Activated CD8-positive, alpha-beta memory T cell treated with anti-CD3 and anti-CD28 coated beads for 36 hours (primary cell): ENCODE results near the gene SUPT7L. TPM values are rescaled to one million over a fixed set of nuclear protein-coding genes. Genes with fewer than 3 reads are reported as not detected.

Source experiments
- CTCF ChIA-PET: fragments of 350-600 bp; sonication (Branson Sonifier 250); formaldehyde crosslinking; loops from one replicate; lab custom pipeline; 2021; ENCODE audit warnings: antibody characterized with exemption; lab: Charles Lee
- POLR2A ChIA-PET: fragments of 350-600 bp; sonication (Branson Sonifier 250); formaldehyde crosslinking; loops from one replicate; lab custom pipeline; 2021; ENCODE audit warnings: antibody characterized with exemption; lab: Charles Lee
- total RNA-seq, 2 experiments: library from RNA; stranded (reverse); gene quantifications; one replicate each; pipeline ENCODE4 v1.2.3, GENCODE V29; 2021

Gene SUPT7L
- total RNA-seq: 10 to 100 TPM; 27.5 to 31.0 TPM

- ChIA-PET CTCF (interaction anchor here (1.0 to 2.0 kb wide), 5 partner anchors 10 to 232 kb away, joined by 3 to 10 read pairs (median 5); no protein-coding TSS in a partner anchor), POLR2A (interaction anchor here (0.6 kb wide), 1 partner anchor 21 kb away, joined by 4 read pairs; no protein-coding TSS in a partner anchor)
Observed at GRCh38 chr2:27663285-27664153, at the start of gene SUPT7L, which contains the start of gene SLC4A1AP. Gene SUPT7L (minus strand): TSS chr2:27663614. CDS start chr2:27662192, 1,422 bp downstream. Gene SLC4A1AP (plus strand): TSS chr2:27663889. CDS start chr2:27663915, 26 bp downstream.

- POLR2A ChIA-PET: no interaction called here
Observed at GRCh38 chr2:27713201-27713600, 49.8 kb upstream of the SUPT7L start.

GRCh38 chr2:27712522-27712921 lies 49.1 kb upstream of the SUPT7L start:
- POLR2A ChIA-PET: no interaction called here
- CTCF ChIA-PET: interaction anchor here (0.7 to 1.9 kb wide), 5 partner anchors 10 to 499 kb away, joined by 3 to 9 read pairs (median 4); no protein-coding TSS in a partner anchor

More at GRCh38 chr2:27713201-27713600, 49.8 kb upstream of the SUPT7L start:
- CTCF ChIA-PET: interaction anchor here (0.7 to 1.9 kb wide), 5 partner anchors 17 to 500 kb away, joined by 3 to 9 read pairs (median 4); no protein-coding TSS in a partner anchor

GRCh38 chr2:27711804-27712203 lies 48.4 kb upstream of the SUPT7L start:
- ChIA-PET POLR2A (no interaction called here), CTCF (interaction anchor here (1.9 kb wide), 1 partner anchor 28 kb away, joined by 9 read pairs; no protein-coding TSS in a partner anchor)

- CTCF ChIA-PET: no interaction called here
- POLR2A ChIA-PET: interaction anchor here (0.6 kb wide), 1 partner anchor 149 kb away, joined by 3 read pairs; no protein-coding TSS in a partner anchor
Observed at GRCh38 chr2:27710640-27711430, 47.4 kb upstream of the SUPT7L start.

- ChIA-PET CTCF (no interaction called here), POLR2A (no interaction called here)
Observed at GRCh38 chr2:27709960-27710575, 46.7 kb upstream of the SUPT7L start.

- ChIA-PET CTCF (no interaction called here), POLR2A (no interaction called here)
Observed at GRCh38 chr2:27709326-27709725, 45.9 kb upstream of the SUPT7L start.

GRCh38 chr2:27708666-27709065 lies 45.3 kb upstream of the SUPT7L start:
- CTCF ChIA-PET: interaction anchor here (0.7 kb wide), 1 partner anchor 42 kb away, joined by 3 read pairs; no protein-coding TSS in a partner anchor
- POLR2A ChIA-PET: no interaction called here

GRCh38 chr2:27708257-27708654 lies 44.8 kb upstream of the SUPT7L start:
- ChIA-PET CTCF (interaction anchor here (0.7 kb wide), 1 partner anchor 43 kb away, joined by 3 read pairs; no protein-coding TSS in a partner anchor), POLR2A (interaction anchor here (0.6 kb wide), 1 partner anchor 148 kb away, joined by 3 read pairs; no protein-coding TSS in a partner anchor)

- ChIA-PET CTCF (interaction anchor here (0.8 kb wide), 1 partner anchor 25 kb away, joined by 6 read pairs; no protein-coding TSS in a partner anchor), POLR2A (interaction anchor here (0.6 kb wide), 1 partner anchor 149 kb away, joined by 3 read pairs; no protein-coding TSS in a partner anchor)
Observed at GRCh38 chr2:27707462-27708256, 44.2 kb upstream of the SUPT7L start.

- ChIA-PET CTCF (interaction anchor here (0.9 to 2.1 kb wide), 4 partner anchors 9 to 22 kb away, joined by 3 to 7 read pairs (median 4); no protein-coding TSS in a partner anchor), POLR2A (no interaction called here)
Observed at GRCh38 chr2:27705851-27706622, 42.6 kb upstream of the SUPT7L start.

GRCh38 chr2:27704342-27704876 lies 41.0 kb upstream of the SUPT7L start:
- CTCF ChIA-PET: interaction anchor here (1.0 to 2.9 kb wide), 8 partner anchors 10 to 749 kb away, joined by 3 to 13 read pairs (median 6); partner anchors contain the start of genes SLC4A1AP and SUPT7L
- POLR2A ChIA-PET: no interaction called here

- POLR2A ChIA-PET: no interaction called here
- CTCF ChIA-PET: interaction anchor here (0.6 to 2.9 kb wide), 12 partner anchors 11 to 749 kb away, joined by 3 to 13 read pairs (median 4); partner anchors contain the start of genes SLC4A1AP and SUPT7L
Observed at GRCh38 chr2:27703638-27704341, 40.4 kb upstream of the SUPT7L start.

GRCh38 chr2:27702302-27702701 lies 38.9 kb upstream of the SUPT7L start:
- CTCF ChIA-PET: no interaction called here
- POLR2A ChIA-PET: no interaction called here

GRCh38 chr2:27701676-27702075 lies 38.3 kb upstream of the SUPT7L start:
- POLR2A ChIA-PET: no interaction called here
- CTCF ChIA-PET: no interaction called here

- POLR2A ChIA-PET: no interaction called here
- CTCF ChIA-PET: no interaction called here
Observed at GRCh38 chr2:27697660-27698059, 34.2 kb upstream of the SUPT7L start.
